GM23338 (cell line): ENCODE measurements around the gene CHTF8. TPM values are rescaled to one million over a fixed set of nuclear protein-coding genes. Genes with fewer than 3 reads are reported as not detected.

Experiments used
- ATAC-seq: fragments of 200-7000 bp; cut with Tn5 transposase; 3 replicates; pipeline ENCODE4 v1.9.1; 2020
- DNase-seq: peaks from one replicate; pipeline ENCODE4 v3.0.0-alpha.2; 2015; ENCODE audit warnings: low spot score
- H2AFZ ChIP-seq: fragments of 200-600 bp; sonication (generic); 2 replicates; pipeline ENCODE4 v1.8.0; 2016; ENCODE audit warnings: antibody characterized with exemption, mild to moderate bottlenecking, moderate library complexity
- H3F3A ChIP-seq: fragments of 200-600 bp; sonication (generic); replicated peaks from 2 replicates; pipeline ENCODE4 v1.8.0; 2017; ENCODE audit warnings: antibody characterized with exemption, mixed run types, low read depth
- H3K27ac ChIP-seq: fragments of 200-600 bp; sonication (generic); 2 replicates; pipeline ENCODE4 v1.6.1; 2016; ENCODE audit warnings: low read depth
- H3K27me3 ChIP-seq: fragments of 200-600 bp; sonication (generic); 2 replicates; pipeline ENCODE4 v1.8.0; 2016; ENCODE audit warnings: mild to moderate bottlenecking, mixed run types, moderate library complexity; ENCODE audit not compliant: insufficient read depth
- H3K36me3 ChIP-seq: fragments of 200-600 bp; sonication (generic); 2 replicates; pipeline ENCODE4 v1.8.0; 2016; ENCODE audit warnings: mild to moderate bottlenecking; ENCODE audit not compliant: insufficient read depth
- H3K4me1 ChIP-seq: fragments of 200-600 bp; sonication (generic); 2 replicates; pipeline ENCODE4 v1.8.0; 2016; ENCODE audit warnings: mild to moderate bottlenecking, moderate library complexity; ENCODE audit not compliant: insufficient read depth
- H3K4me2 ChIP-seq: fragments of 200-600 bp; sonication (generic); 2 replicates; pipeline ENCODE4 v1.7.1; 2017; ENCODE audit warnings: mixed run types
- H3K4me3 ChIP-seq: fragments of 200-600 bp; sonication (generic); 2 replicates; pipeline ENCODE4 v1.6.1; 2016; ENCODE audit warnings: mixed run types
- H3K79me2 ChIP-seq: fragments of 200-600 bp; sonication (generic); replicated peaks from 2 replicates; pipeline ENCODE4 v1.8.0; 2017; ENCODE audit warnings: mild to moderate bottlenecking; ENCODE audit not compliant: insufficient read depth
- H3K9me2 ChIP-seq: fragments of 200-600 bp; sonication (generic); 2 replicates; pipeline ENCODE4 v1.8.0; 2017; ENCODE audit not compliant: insufficient read depth
- H4K20me1 ChIP-seq: fragments of 200-600 bp; sonication (generic); replicated peaks from 2 replicates; pipeline ENCODE4 v1.8.0; 2017; ENCODE audit warnings: mild to moderate bottlenecking; ENCODE audit not compliant: insufficient read depth
- H3K27ac Mint-ChIP-seq: 2 replicates; pipeline ENCODE4 v1.8.0; 2020; ENCODE audit warnings: inconsistent platforms, mild to moderate bottlenecking, moderate library complexity, mixed read lengths
- H3K27me3 Mint-ChIP-seq: 3 replicates; pipeline ENCODE4 v1.8.0; 2022; ENCODE audit warnings: low read depth, mild to moderate bottlenecking, moderate library complexity, mixed read lengths, inconsistent platforms; ENCODE audit not compliant: insufficient read depth, poor library complexity
- H3K36me3 Mint-ChIP-seq: 3 replicates; pipeline ENCODE4 v1.8.0; 2021; ENCODE audit warnings: low read depth, mild to moderate bottlenecking, inconsistent platforms, moderate library complexity, mixed read lengths
- H3K4me1 Mint-ChIP-seq: 3 replicates; pipeline ENCODE4 v1.8.0; 2020; ENCODE audit warnings: mild to moderate bottlenecking, inconsistent platforms, mixed read lengths
- H3K4me3 Mint-ChIP-seq: 3 replicates; pipeline ENCODE4 v1.8.0; 2021; ENCODE audit warnings: moderate library complexity, mild to moderate bottlenecking, inconsistent platforms, mixed read lengths
- H3K9me3 Mint-ChIP-seq: 3 replicates; pipeline ENCODE4 v1.8.0; 2020; ENCODE audit warnings: moderate library complexity, mild to moderate bottlenecking, inconsistent platforms, mixed read lengths
- CTCF ChIP-seq, 2 experiments: fragments of 200-600 bp in 1 of 2; sonication (generic) in 1 of 2; conservative IDR thresholded peaks; 2 replicates each; pipeline versions ENCODE4 v1.5.1 to v1.6.1; 2016 to 2017; ENCODE audit warnings: antibody characterized with exemption in 2 of 2, low read depth in 2 of 2, mild to moderate bottlenecking in 2 of 2, moderate library complexity in 1 of 2
- EZH2phosphoT487 ChIP-seq: fragments of 200-600 bp; sonication (generic); IDR thresholded peaks from one replicate; pipeline ENCODE4 v1.8.1; 2018; ENCODE audit warnings: antibody characterized with exemption; ENCODE audit not compliant: unreplicated experiment
- JUNB ChIP-seq: IDR thresholded peaks from one replicate; pipeline ENCODE4 v1.6.1; 2016; ENCODE audit warnings: antibody characterized with exemption; ENCODE audit not compliant: unreplicated experiment
- POLR2AphosphoS5 ChIP-seq: IDR thresholded peaks from 2 replicates; pipeline ENCODE4 v1.6.1; 2016; ENCODE audit warnings: antibody characterized with exemption, low read depth
- STAT1 ChIP-seq: IDR thresholded peaks from one replicate; pipeline ENCODE4 v1.6.1; 2016; ENCODE audit warnings: antibody characterized with exemption; ENCODE audit not compliant: unreplicated experiment
- ZNF114 ChIP-seq: fragments of 250-450 bp; sonication (Bioruptor Pico); IDR thresholded peaks from 2 replicates; pipeline ENCODE4 v1.5.0; 2020; ENCODE audit warnings: mild to moderate bottlenecking, moderate library complexity
- polyA plus RNA-seq: library from polyadenylated mRNA; unstranded; fragments of >200 nt; fragmentation: Nextera tagmentation; extraction: Ambion mirVana; gene quantifications from 2 replicates; pipeline ENCODE4 v1.2.1, GENCODE V29; 2016
- total RNA-seq: library from RNA; depleted of rRNA; stranded (reverse); fragments of >200 nt; shearing (Covaris generic); gene quantifications from 2 replicates; pipeline ENCODE4 v1.2.3, GENCODE V29; 2014

The CHTF8 gene
- total and polyA plus RNA-seq, 2 experiments from 2014 or later: 24.4 to 155 TPM

- Histone ChIP-seq H2AFZ (0 out of 2 replicates have a peak overlapping the region, but pooled peaks have one; percentile 80), H3K4me1 (peaks cover 32% of the 10 kb centered on the region), H3K27ac (peak overlapping the region; percentile 83), H3K27me3 (no peaks in the 10 kb centered on the region), H3K4me2 (peak overlapping the region; percentile 99), H3K36me3 (peaks cover 31% of the 10 kb centered on the region), H3K4me3 (peak overlapping the region; percentile 95), H3F3A (peaks cover 45% of the 10 kb centered on the region; the same call in 1 of the 2 replicates), H3K79me2 (peaks cover 46% of the 10 kb centered on the region), H3K9me2 (no peaks in the 10 kb centered on the region), H4K20me1 (no peaks in the 10 kb centered on the region; the same call in 1 of the 2 replicates)
- DNase-seq (peak; percentile 75), ATAC-seq (peak; percentile 16)
- Mint-ChIP-seq H3K27me3 (peaks cover 32% of the 10 kb centered on the region), H3K27ac (peak overlapping the region; percentile 84), H3K9me3 (no peaks in the 10 kb centered on the region), H3K4me1 (peaks cover 43% of the 10 kb centered on the region), H3K36me3 (peaks cover 51% of the 10 kb centered on the region), H3K4me3 (peak overlapping the region; percentile 94)
- TF ChIP-seq ZNF114 (CRISPR knock-in tag) (no peak), JUNB (no peak), STAT1 (no peak), POLR2AphosphoS5 (peak; percentile 37; the same call in 1 of the 2 replicates), CTCF (conservative IDR thresholded peaks at IDR 0.05; ENCODE audit: low read depth in 2 of 2) (0 out of 4 replicates have a peak, but pooled peaks of 1 of the 2 experiments have one; percentile 5), EZH2phosphoT487 (no peak)
Measured at GRCh38 chr16:69108064-69108904, 24.1 kb downstream of the CHTF8 start.

DNA sequence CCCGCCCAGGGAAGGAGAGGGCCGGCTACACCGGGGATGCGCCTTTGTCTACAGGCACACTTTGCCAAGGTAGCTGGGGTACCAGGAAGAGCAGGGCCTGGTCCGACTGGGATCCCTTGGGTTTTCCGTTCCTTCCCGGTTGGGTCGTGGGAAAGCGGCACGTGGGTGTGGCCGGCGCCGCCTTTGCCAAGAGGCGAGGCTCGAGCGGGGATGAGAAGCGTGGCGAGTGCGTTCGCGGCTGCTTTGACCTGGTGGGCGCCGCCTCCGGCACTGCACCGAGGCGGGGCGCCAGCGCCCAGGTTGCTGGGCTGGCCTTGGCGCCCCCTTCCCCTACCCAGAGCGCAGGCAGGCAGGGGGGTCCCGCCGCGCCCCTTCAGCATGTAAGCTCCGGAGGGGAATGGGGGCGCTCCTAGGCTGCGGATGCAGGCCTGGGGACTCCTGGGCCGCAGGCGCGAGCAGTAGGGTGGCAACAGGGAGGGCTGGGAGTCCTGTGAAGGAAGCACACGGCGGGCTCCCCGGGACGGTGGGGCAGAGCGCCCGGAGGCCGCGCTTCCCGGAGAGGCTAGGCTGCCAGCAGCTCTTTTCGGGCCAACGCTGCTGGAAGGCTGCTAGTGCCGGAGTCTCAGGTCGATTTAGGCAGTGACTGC, 24.9 kb downstream of the CHTF8 start:
- 0 out of 2 replicates have a peak overlapping the region, but pooled peaks have one; percentile 80 for H2AFZ ChIP-seq
- peak overlapping the region; percentile 99 for H3K4me2 ChIP-seq
- peaks cover 25% of the 10 kb centered on the region for H3K36me3 ChIP-seq
- H3K9me3 Mint-ChIP-seq: no peaks in the 10 kb centered on the region
- peaks cover 46% of the 10 kb centered on the region for H3K4me1 Mint-ChIP-seq
- peak overlapping the region; percentile 94 for H3K4me3 Mint-ChIP-seq
- H3K9me2 ChIP-seq: no peaks in the 10 kb centered on the region
- peaks cover 43% of the 10 kb centered on the region for H3K36me3 Mint-ChIP-seq
- H3K27ac ChIP-seq: peak overlapping the region; percentile 83; the same call in 1 of the 2 replicates
- H3K27me3 Mint-ChIP-seq: peaks cover 32% of the 10 kb centered on the region
- no peaks in the 10 kb centered on the region for H3K27me3 ChIP-seq
- H4K20me1 ChIP-seq: no peaks in the 10 kb centered on the region; the same call in 1 of the 2 replicates
- peak overlapping the region; percentile 95 for H3K4me3 ChIP-seq
- ATAC-seq (peak; percentile 45), DNase-seq (peak; percentile 60)
- H3K79me2 ChIP-seq: peaks cover 43% of the 10 kb centered on the region
- H3K4me1 ChIP-seq: peaks cover 34% of the 10 kb centered on the region
- no peak for TF ChIP-seq EZH2phosphoT487
- no peak for TF ChIP-seq ZNF114 (CRISPR knock-in tag)
- TF ChIP-seq CTCF (conservative IDR thresholded peaks at IDR 0.05; ENCODE audit: low read depth in 2 of 2): peak in 1 of 2 experiments; percentile 37; a peak in 2 of 4 replicates
- peaks cover 39% of the 10 kb centered on the region for H3F3A ChIP-seq
- peak overlapping the region; percentile 90 for H3K27ac Mint-ChIP-seq
